HepG2 (cell line): ENCODE results near the gene CDK8. TPM values are rescaled to one million over a fixed set of nuclear protein-coding genes. Genes with fewer than 3 reads are reported as not detected.

ENCODE experiments used
- AHDC1 ChIP-seq: sonication (generic); formaldehyde crosslinking; IDR thresholded peaks from 2 replicates; pipeline ENCODE4 v1.5.1; 2020; ENCODE audit warnings: mild to moderate bottlenecking, missing genetic modification reagents, borderline replicate concordance
- ARNTL ChIP-seq: sonication (generic); formaldehyde crosslinking; IDR thresholded peaks from 2 replicates; pipeline ENCODE4 v1.4.0; 2020; ENCODE audit warnings: mild to moderate bottlenecking, missing genetic modification reagents
- DPF2 ChIP-seq: sonication (generic); formaldehyde crosslinking; IDR thresholded peaks from 2 replicates; pipeline ENCODE4 v1.4.0; 2020; ENCODE audit warnings: mild to moderate bottlenecking, low read depth, missing genetic modification reagents, borderline replicate concordance
- FIP1L1 ChIP-seq: fragments of 200-400 bp; formaldehyde crosslinking; IDR thresholded peaks from 2 replicates; pipeline ENCODE4 v1.6.1; 2018; ENCODE audit warnings: low read depth, mild to moderate bottlenecking, low read length, moderate library complexity, borderline replicate concordance; ENCODE audit not compliant: insufficient read depth
- PHF21A ChIP-seq: sonication (generic); formaldehyde crosslinking; IDR thresholded peaks from 2 replicates; pipeline ENCODE4 v1.5.0; 2020; ENCODE audit warnings: mild to moderate bottlenecking, missing genetic modification reagents
- RORA ChIP-seq: sonication (generic); formaldehyde crosslinking; IDR thresholded peaks from 2 replicates; pipeline ENCODE4 v1.5.0; 2020; ENCODE audit warnings: mild to moderate bottlenecking, missing genetic modification reagents, moderate library complexity
- SP4 ChIP-seq: sonication (generic); formaldehyde crosslinking; IDR thresholded peaks from 2 replicates; pipeline ENCODE4 v1.8.1; 2023; ENCODE audit warnings: mild to moderate bottlenecking, missing genetic modification reagents
- SRSF4 ChIP-seq: fragments of 200-400 bp; formaldehyde crosslinking; IDR thresholded peaks from one replicate; pipeline ENCODE4 v1.6.1; 2018; ENCODE audit warnings: mild to moderate bottlenecking, low read depth, low read length, moderate library complexity; ENCODE audit not compliant: poor library complexity, severe bottlenecking
- SUZ12 ChIP-seq: fragments of 150-350 bp; IDR thresholded peaks from 2 replicates; pipeline ENCODE4 v1.6.1; 2014; ENCODE audit warnings: low read depth, low read length
- ZNF230 ChIP-seq: sonication (generic); formaldehyde crosslinking; IDR thresholded peaks from 2 replicates; pipeline ENCODE4 v1.4.0; 2020; ENCODE audit warnings: mild to moderate bottlenecking, missing genetic modification reagents
- ZNF281 ChIP-seq: sonication (generic); formaldehyde crosslinking; IDR thresholded peaks from 2 replicates; pipeline ENCODE4 v1.4.0; 2020; ENCODE audit warnings: missing genetic modification reagents, borderline replicate concordance
- ZNF574 ChIP-seq: sonication (generic); formaldehyde crosslinking; IDR thresholded peaks from 2 replicates; pipeline ENCODE4 v1.4.0; 2020; ENCODE audit warnings: missing genetic modification reagents
- ZNF580 ChIP-seq: IDR thresholded peaks from 2 replicates; pipeline ENCODE4 v1.6.1; 2016; ENCODE audit warnings: low read depth, borderline replicate concordance
- ZNF775 ChIP-seq: sonication (generic); formaldehyde crosslinking; IDR thresholded peaks from 2 replicates; pipeline ENCODE4 v1.4.0; 2020; ENCODE audit warnings: missing genetic modification reagents, mild to moderate bottlenecking, moderate library complexity, borderline replicate concordance
- ZSCAN29 ChIP-seq: sonication (generic); formaldehyde crosslinking; conservative IDR thresholded peaks from 2 replicates; pipeline ENCODE4 v1.4.0; 2020; ENCODE audit warnings: mild to moderate bottlenecking, missing genetic modification reagents
- polyA plus RNA-seq, 8 experiments: library from polyadenylated mRNA; depleted of rRNA in 3 of 8; stranded (reverse) in 7 of 8; unstranded in 1 of 8; fragments of >200 nt; fragmentation: Illumina TruSeq in 4 of 8; extraction: Trizol in 4 of 8; gene quantifications; 2 replicates each; pipeline versions ENCODE4 v1.2.1 to v1.2.3, GENCODE V29; 2011 to 2016; ENCODE audit warnings: low read depth in 4 of 8, missing spikeins in 1 of 8, mixed read lengths in 1 of 8; ENCODE audit not compliant: insufficient read depth in 1 of 8
- total RNA-seq, 5 experiments: library from RNA; depleted of rRNA; stranded (reverse); fragments of >200 nt; fragmentation: Illumina TruSeq; extraction: Trizol; gene quantifications; 2 replicates each; pipeline ENCODE4 v1.2.3, GENCODE V29; 2016; ENCODE audit warnings: low read depth in 1 of 5

Gene CDK8
- total and polyA plus RNA-seq, 2 of the 13 experiments (the other 11 are each of a cell fraction or from before 2014, with no cell fraction given): 15.8 to 16.4 TPM

- TF ChIP-seq ZNF281 (CRISPR knock-in tag): peak; percentile 57; the same call in 1 of the 2 replicates
- no peak for TF ChIP-seq SRSF4
- TF ChIP-seq RORA (CRISPR knock-in tag): no peak
- TF ChIP-seq ZSCAN29 (CRISPR knock-in tag): no peak
- TF ChIP-seq ZNF775 (CRISPR knock-in tag): no peak
- TF ChIP-seq SP4 (CRISPR knock-in tag): no peak
- no peak for TF ChIP-seq FIP1L1
- TF ChIP-seq PHF21A: no peak
- TF ChIP-seq DPF2 (CRISPR knock-in tag): no peak
- TF ChIP-seq ZNF580 (CRISPR knock-in tag): no peak
- TF ChIP-seq ARNTL (CRISPR knock-in tag): no peak
- TF ChIP-seq ZNF230 (CRISPR knock-in tag): no peak
- no peak for TF ChIP-seq SUZ12
- peak; percentile 29; the same call in 1 of the 2 replicates for TF ChIP-seq AHDC1
- no peak for TF ChIP-seq ZNF574 (CRISPR knock-in tag)
Measured at GRCh38 chr13:26246154-26246553, 7.8 kb upstream of the CDK8 start (continued).
